Sigmoid colon (tissue), 4 donors: ENCODE results near the gene C18orf32.

Experiments used
- CTCF ChIP-seq, 4 experiments: fragments of 450-650 bp in 3 of 4; fragments of 200-600 bp in 1 of 4; IDR thresholded peaks; one replicate each; pipeline ENCODE4 v1.5.1; 2016 to 2019; ENCODE audit warnings: antibody characterized with exemption in 4 of 4, mild to moderate bottlenecking in 3 of 4, moderate library complexity in 2 of 4
- EP300 ChIP-seq, 4 donors: sonication (generic); formaldehyde crosslinking; IDR thresholded peaks; one replicate each; pipeline ENCODE4 v1.6.1; 2017; ENCODE audit warnings: antibody characterized with exemption in 4 of 4
- POLR2A ChIP-seq, 2 donors: fragments of 450-650 bp; IDR thresholded peaks; one replicate each; pipeline ENCODE4 v1.6.1; 2016; ENCODE audit warnings: antibody characterized with exemption in 2 of 2, mild to moderate bottlenecking in 2 of 2, moderate library complexity in 2 of 2
- POLR2AphosphoS5 ChIP-seq, 4 donors: sonication (generic); formaldehyde crosslinking; IDR thresholded peaks; one replicate each; pipeline ENCODE4 v1.6.1; 2017; ENCODE audit warnings: antibody characterized with exemption in 4 of 4

- no peak for TF ChIP-seq POLR2A (IDR thresholded peaks at IDR 0.05)
- no peak for TF ChIP-seq CTCF (IDR thresholded peaks at IDR 0.05)
- TF ChIP-seq POLR2AphosphoS5 (IDR thresholded peaks at IDR 0.05): no peak
- TF ChIP-seq EP300 (IDR thresholded peaks at IDR 0.05): no peak
These were observed 15.5 kb downstream of the C18orf32 start for GRCh38 chr18:49471532-49471931.
